Activated naive CD4-positive, alpha-beta T cell treated with anti-CD3 and anti-CD28 coated beads, Interleukin-2, amount 50 U/mL, for 72 hours (primary cell): Measurements from ENCODE around the gene HASPIN. TPM values are rescaled to one million over a fixed set of nuclear protein-coding genes. Genes with fewer than 3 reads are reported as not detected.

ENCODE experiments used
- ATAC-seq, 2 donors: fragments of 150-1000 bp; cut with Tn5 transposase; 2 replicates each; pipeline ENCODE4 v1.10.0; 2021; ENCODE audit warnings: mild to moderate bottlenecking in 2 of 2, moderate library complexity in 2 of 2
- DNase-seq, 2 donors: peaks; one replicate each; pipeline ENCODE4 v3.0.0; 2021 to 2022; ENCODE audit warnings: low spot score in 2 of 2
- H3K27ac Mint-ChIP-seq, 2 donors: one replicate each; pipeline ENCODE4 v1.8.0; 2022; ENCODE audit warnings: mild to moderate bottlenecking in 2 of 2, mixed read lengths in 2 of 2
- H3K36me3 Mint-ChIP-seq, 2 donors: one replicate each; pipeline ENCODE4 v1.8.0; 2022; ENCODE audit warnings: mixed read lengths in 2 of 2
- H3K9me3 Mint-ChIP-seq, 2 donors: one replicate each; pipeline ENCODE4 v1.8.0; 2022; ENCODE audit warnings: mixed read lengths in 2 of 2
- total RNA-seq, 2 donors: library from RNA; stranded (reverse); gene quantifications; one replicate each; pipeline ENCODE4 v1.2.3, GENCODE V29; 2022

HASPIN gene
- total RNA-seq, 2 donors from 2014 or later = 24.0 to 26.6 TPM

DNA sequence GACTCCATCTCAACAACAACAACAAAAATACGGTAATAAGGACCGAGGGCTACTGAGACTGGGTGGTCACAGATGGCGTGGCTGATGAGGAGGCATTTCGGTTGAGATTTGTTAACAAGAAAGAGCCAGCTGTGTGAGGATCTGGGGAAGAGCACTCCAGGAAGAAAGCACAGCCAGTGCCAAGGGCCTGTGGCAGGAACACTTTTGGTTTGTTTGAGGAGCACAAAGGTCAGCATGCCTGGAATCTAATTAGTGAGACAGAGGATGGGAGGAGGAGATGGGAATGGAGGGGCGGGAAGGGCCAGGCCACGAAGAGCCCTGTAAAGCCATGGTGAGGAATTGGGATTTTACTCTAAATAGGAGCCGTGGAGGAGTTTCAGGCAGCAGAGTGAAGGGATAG lies 24.9 kb downstream of the HASPIN start:
- DNase-seq = no peak
- Mint-ChIP-seq H3K9me3 (no peaks in the 10 kb centered on the region), H3K36me3 (no peaks in the 10 kb centered on the region), H3K27ac (peak overlapping the region in 1 of 2 donors; percentile 43)
- ATAC-seq = no peak

DNA sequence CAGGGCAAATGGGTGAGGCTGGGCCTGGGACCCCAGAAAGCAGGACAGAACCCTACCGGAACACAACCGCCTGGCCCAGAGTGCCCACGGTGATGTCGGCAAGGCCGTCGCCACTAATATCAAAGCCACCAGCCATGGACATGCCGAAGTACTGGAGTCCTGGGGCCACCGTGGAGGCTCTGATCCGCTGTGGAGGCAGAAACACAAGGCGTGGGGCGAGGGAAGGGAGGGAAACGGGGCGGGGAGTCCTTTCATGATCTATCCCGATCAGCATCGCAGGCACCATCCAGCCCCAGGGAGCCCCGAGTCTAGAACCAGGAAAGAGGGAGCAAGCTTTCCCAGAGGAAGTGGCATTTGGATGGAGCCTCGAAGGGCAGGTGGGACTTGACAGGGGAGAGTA lies 26.6 kb downstream of the HASPIN start:
- H3K27ac Mint-ChIP-seq = peak overlapping the region; percentile 47 to 78

DNA sequence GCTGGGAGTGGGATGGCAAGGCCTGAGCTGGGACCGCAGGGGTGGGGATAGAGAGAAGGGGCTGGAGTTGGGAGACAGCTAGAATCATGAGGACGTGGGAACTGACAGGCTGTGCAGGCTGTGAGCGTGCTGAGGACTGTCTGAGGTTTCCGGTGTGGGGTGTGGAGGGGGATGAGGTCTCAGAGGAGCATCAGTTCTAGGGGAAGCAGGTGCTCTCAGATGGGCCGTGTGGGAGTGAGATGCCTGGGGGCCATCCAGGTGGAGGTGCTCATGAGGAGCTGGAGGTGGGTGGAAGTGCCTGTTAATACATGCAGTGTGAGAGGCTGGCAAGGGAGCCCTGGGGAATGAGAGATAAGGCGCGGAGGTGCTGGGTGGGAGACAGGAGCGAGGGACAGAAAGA lies 27.2 kb downstream of the HASPIN start:
- DNase-seq (no peak), ATAC-seq (peak; percentile 54 to 67)
- H3K9me3 Mint-ChIP-seq = no peaks in the 10 kb centered on the region
- no peaks in the 10 kb centered on the region for H3K36me3 Mint-ChIP-seq
- peak overlapping the region; percentile 70 to 78 for H3K27ac Mint-ChIP-seq

More for the DNA sequence above, 26.6 kb downstream of the HASPIN start:
- no peaks in the 10 kb centered on the region for H3K36me3 Mint-ChIP-seq
- H3K9me3 Mint-ChIP-seq = no peaks in the 10 kb centered on the region
- ATAC-seq (no peak), DNase-seq (no peak)

DNA sequence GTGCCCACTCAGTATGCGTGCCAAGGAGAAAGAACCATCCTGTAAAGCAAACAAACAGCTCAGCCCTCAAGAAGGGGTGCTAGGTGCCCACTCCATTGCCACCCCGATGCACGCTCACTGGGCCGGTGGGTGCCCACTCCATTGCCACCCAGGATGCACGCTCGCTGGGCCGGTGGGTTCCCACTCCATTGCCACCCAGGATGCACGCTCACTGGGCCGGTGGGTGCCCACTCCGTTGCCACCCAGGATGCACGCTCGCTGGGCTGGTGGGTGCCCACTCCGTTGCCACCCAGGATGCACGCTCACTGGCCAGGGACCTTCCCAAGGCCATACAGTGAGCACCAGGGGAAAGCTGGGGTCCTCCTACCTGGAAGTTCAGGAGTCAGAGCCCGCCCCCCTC lies 28.1 kb downstream of the HASPIN start:
- no peak for ATAC-seq
- DNase-seq = no peak
- no peaks in the 10 kb centered on the region for H3K36me3 Mint-ChIP-seq
- H3K9me3 Mint-ChIP-seq = no peaks in the 10 kb centered on the region
- H3K27ac Mint-ChIP-seq = no peak overlapping the region

DNA sequence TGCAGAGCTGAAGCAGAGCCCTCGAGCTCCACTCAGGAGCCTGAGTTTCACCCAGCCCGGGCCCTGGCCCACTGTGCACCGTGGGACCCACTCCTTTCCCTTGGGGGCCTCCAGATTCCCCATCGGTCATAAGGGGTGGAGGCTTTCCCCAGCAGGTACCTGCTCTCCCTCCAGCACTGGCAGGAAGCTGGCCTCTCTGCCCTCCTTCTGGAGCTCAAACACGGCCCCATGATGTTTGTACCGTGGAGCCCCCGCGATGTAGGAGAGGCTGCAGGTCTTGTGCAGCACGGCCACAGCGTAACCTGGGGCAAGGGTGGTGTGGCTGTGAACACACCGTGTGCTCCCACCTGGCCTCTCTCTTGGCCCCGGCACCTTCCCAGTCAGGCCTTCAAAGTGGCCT lies 29.9 kb downstream of the HASPIN start:
- ATAC-seq (no peak), DNase-seq (no peak)
- Mint-ChIP-seq H3K36me3 (no peaks in the 10 kb centered on the region), H3K27ac (no peak overlapping the region), H3K9me3 (no peaks in the 10 kb centered on the region)

DNA sequence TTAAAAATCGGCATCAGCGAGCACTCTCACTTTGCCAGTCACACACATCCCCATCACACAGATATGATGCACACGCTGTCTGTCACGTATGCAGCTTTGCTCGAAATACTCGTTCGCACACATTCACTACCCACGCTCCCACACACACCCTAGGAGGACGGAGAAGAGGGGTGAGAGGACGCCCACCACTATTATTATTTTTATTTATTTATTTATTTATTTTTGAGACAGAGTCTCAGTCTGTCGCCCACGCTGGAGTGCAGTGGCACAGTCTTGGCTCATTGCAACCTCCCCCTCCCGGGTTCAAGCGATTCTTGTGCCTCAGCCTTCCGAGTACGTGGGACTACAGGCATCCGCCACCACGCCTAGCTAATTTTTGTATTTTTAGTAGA lies 30.4 kb downstream of the HASPIN start:
- Mint-ChIP-seq H3K36me3 (peaks cover 0 to under 1% of the 10 kb centered on the region in 2 donors), H3K27ac (no peak overlapping the region), H3K9me3 (no peaks in the 10 kb centered on the region)
- DNase-seq (no peak), ATAC-seq (no peak)

DNA sequence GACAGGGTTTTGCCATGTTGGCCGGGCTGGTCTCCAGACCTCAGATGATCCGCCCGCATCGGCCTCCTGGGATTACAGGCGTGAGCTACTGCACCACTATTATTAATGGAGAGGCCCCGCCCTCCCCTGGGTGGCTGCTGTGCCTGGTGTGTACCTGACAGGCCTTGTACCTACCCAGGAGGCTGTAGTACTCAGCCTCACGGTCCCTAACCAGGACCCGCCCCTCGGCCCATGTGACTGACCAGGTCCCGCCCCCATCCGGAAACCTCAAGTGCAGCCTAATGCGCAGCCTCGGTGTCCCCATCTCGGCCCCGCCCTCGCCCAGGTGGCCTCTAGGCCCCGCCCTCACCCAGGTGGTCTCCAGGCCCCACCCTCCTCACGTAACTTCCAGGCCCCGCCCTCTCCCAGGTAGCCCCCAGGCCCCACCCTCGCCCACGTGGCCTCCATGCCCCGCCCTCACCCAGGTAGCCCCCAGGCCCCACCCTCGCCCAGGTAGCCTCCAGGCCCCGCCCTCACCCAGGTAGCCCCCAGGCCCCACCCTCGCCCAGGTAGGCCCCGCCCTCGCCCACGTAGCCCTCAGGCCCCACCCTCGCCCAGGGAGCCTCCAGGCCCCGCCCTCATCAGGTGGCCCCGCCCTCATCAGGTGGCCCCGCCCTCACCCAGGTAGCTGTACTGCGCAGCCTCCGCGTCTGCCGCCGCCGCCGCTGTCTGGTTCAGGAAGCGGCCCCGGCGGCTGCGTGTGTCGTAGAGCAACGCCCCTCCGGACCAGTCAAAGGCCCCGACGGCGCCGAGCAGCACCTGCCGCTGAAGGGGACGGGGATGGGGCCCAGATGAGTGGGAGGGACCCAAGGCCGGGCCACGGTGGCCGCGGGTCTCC lies 31.0 kb downstream of the HASPIN start:
- H3K27ac Mint-ChIP-seq = no peak overlapping the region
- ATAC-seq = peak; percentile 74 to 86
- peaks cover 2 to 7% of the 10 kb centered on the region in 2 donors for H3K36me3 Mint-ChIP-seq
- peaks cover 0 to 3% of the 10 kb centered on the region in 2 donors for H3K9me3 Mint-ChIP-seq
- DNase-seq = peak in 1 of 2 donors; percentile 67

DNA sequence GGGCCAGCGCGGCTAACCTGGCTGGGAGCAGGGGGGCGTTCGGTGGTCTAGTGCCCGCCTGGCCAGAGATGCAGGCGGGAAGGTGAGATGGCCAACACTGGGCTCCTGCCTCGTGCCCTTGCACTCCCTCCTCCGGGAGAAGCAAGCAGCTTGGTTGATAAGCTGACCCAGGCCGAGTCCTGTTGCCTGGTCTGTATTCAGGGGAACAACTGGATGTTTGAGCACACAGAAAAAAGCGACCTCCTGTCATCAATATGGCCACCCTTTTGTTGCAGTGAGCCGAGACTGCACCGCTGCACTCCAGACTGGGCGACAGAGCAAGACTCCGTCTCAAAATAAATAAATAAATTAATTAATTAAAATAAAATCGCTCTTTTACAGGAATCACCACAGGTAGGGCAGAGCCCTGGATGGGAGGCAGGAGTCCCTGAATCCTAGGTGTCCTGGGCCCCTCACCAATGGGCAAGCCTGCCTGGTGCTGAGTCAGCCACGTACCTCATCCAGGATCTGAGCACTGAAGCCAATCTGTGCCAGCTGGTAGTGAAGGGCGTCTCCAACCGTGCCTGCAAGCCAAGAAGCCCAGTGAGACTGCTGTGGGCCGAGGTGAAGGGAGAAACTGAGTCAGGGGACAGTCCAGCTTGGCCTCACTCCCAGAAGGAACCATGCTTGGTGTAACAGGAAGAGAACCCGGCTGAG lies 31.8 kb downstream of the HASPIN start:
- ATAC-seq (no peak), DNase-seq (no peak)
- peaks cover 7 to 14% of the 10 kb centered on the region in 2 donors for H3K36me3 Mint-ChIP-seq
- H3K9me3 Mint-ChIP-seq = peaks cover 0 to 8% of the 10 kb centered on the region in 2 donors
- H3K27ac Mint-ChIP-seq = no peak overlapping the region

DNA sequence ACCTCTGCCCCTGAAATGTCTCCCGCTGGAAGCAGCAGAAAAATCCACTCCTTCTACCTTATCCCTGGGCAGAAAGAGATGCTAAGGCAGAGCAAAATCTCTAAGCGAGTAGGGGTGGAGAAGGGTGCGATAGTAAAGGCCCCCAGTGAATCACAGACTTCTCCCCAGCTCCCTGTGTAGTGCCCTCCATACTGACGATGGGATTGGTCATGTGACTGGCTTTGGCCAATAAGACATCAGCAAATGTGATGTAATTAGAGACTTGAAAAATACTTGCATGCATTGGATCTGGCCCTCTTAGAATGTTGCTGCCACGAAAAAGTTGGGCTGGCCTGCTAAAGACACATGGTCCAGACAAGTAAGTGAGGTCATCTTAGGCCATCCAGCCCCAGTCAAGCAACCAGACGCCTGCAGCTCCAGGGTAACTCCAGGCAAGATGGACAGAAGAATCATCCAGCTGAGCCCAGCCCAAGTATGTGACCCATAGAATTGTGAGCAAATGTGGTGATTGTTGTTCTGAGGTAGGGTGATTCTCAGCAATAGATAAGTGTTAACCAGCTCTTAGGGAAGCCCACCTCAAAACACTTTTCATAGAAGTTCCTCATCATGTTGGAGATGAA lies 36.0 kb downstream of the HASPIN start:
- H3K36me3 Mint-ChIP-seq = peaks cover 7 to 22% of the 10 kb centered on the region in 2 donors
- H3K9me3 Mint-ChIP-seq = peaks cover 0 to 13% of the 10 kb centered on the region in 2 donors
- ATAC-seq = no peak
- DNase-seq = no peak
- H3K27ac Mint-ChIP-seq = no peak overlapping the region

DNA sequence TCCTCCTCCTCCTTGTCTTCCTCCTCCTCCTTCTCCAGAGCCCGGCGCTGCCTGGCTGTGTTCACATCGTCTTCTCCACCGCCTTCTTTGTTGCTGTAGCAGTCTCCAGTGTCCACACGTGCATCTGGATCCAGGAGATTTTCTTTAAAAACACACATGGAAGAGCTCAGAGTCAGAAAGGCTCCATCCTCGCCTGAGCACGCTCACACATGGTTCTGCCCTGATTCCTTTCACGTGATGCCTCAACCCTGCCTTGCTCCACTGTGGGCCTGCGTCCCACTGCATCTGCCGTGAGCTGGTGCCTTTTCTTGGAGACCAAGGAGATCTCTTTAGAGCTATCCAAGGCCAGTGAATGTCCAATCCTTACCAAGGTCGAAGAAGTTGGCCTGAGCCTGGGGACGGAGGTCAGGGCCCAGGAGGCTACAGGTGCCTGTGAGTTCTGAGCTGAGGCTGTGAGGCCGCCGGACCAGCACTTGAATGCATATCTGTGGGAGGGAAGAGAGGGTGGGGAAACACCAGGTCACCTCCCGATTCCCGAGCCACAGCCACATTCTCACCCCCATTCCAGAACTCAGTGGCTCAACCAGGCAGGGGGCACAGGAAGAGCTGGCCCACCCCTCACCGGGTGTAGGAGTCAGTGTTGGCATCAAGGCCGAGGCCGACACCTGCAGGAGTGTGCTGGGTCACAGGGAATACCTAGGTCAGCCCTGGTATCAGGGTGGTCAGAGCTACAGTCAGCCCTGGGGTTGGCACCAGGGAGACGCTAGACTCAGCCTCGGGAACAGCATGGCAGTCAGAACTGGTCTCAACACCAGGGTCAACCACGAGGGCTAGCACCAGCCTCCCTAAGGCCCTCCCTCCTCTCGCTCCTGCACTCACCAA lies 37.6 kb downstream of the HASPIN start:
- H3K36me3 Mint-ChIP-seq = peaks cover 7 to 22% of the 10 kb centered on the region in 2 donors
- H3K27ac Mint-ChIP-seq = no peak overlapping the region
- ATAC-seq (no peak), DNase-seq (no peak)
- H3K9me3 Mint-ChIP-seq = peaks cover 0 to 13% of the 10 kb centered on the region in 2 donors

DNA sequence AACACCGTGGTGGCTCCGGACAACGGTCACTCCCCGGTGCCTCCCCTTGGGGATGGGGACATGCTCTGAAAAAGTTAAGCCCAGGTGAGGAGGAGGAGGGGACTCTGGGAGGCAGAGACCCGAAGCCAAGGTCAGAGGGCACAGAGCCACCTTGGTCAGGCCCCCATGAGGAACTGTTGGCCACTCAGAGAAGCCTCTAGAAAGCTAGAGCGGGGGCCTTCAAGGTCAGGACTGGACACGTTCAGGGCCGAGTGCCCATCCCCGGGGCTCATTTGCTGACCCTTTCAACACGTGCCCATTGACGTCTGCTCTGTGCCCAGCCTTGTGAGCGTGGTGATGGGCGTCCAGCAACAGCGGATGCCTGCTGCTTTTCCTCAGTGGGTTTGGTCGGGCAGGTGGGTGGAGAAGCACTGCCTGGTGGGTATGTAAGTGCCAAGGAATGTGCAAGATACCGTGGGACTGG lies 38.2 kb downstream of the HASPIN start:
- peaks cover 0 to 13% of the 10 kb centered on the region in 2 donors for H3K9me3 Mint-ChIP-seq
- H3K36me3 Mint-ChIP-seq = peaks cover 7 to 22% of the 10 kb centered on the region in 2 donors
- H3K27ac Mint-ChIP-seq = peak overlapping the region in 1 of 2 donors; percentile 92
- ATAC-seq (no peak), DNase-seq (no peak)

DNA sequence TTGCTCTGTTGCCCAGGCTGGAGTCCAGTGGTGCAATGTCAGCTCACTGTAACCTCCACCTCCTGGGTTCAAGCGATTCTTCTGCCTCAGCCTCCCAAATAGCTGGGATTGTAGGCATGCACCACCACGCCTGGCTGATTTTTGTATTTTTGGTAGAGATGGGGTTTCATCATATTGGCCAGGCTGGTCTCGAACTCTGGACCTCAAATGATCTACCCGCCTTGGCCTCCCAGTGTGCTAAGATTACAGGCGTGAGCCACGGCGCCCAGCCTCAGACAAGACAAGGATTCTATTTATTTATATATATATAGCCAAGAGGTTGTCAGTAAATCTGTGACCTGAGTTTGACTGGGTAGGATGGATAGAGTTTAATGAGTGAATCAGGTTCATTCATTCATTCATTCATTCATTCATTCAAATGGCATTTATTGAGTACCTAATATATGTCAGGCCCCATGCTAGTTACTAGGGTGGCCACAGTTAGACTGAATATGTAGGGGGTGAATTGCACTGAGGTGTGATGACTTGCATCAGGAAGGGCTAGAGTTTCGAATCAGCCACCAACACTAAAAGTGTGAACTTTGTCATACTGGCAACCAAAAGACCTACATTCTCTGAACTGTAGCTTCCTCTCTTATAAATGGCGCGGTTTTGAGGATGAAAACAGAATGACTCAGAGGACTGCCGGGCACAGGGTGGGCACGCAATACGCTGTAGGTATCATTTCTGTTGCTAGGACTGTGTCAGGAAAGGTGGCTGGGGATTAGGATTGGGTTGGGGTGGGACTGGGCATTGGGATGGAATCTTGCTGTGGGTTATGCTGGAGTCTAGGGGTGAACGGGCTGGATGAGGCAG lies 39.4 kb downstream of the HASPIN start:
- DNase-seq (peak in 1 of 2 donors; percentile 51), ATAC-seq (peak; percentile 64 to 68)
- peaks cover 0 to 13% of the 10 kb centered on the region in 2 donors for H3K9me3 Mint-ChIP-seq
- peaks cover 11 to 22% of the 10 kb centered on the region in 2 donors for H3K36me3 Mint-ChIP-seq
- peak overlapping the region; percentile 81 to 92 for H3K27ac Mint-ChIP-seq

DNA sequence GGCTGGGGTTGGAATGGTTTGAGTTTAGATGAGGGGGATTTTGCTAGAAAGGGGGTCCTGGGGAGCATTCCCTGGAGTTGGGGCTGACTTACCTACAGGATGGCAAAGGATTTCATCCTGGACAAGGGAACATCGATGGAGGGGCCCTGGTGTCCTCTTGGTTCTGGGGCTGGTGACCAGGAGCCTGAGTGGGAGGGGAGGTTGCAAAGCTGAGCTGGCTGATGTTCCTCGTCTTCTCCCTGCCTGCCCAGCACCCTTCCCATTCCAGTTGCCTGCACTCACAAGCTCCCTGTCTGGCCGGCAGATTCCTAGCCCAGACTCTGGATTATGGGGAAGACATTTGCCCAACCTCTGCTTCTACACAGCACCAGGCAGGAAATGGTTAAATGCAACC lies 40.1 kb downstream of the HASPIN start:
- H3K36me3 Mint-ChIP-seq = peaks cover 11 to 22% of the 10 kb centered on the region in 2 donors
- peak overlapping the region; percentile 81 to 92 for H3K27ac Mint-ChIP-seq
- H3K9me3 Mint-ChIP-seq = peaks cover 0 to 13% of the 10 kb centered on the region in 2 donors
- ATAC-seq (no peak), DNase-seq (no peak)

DNA sequence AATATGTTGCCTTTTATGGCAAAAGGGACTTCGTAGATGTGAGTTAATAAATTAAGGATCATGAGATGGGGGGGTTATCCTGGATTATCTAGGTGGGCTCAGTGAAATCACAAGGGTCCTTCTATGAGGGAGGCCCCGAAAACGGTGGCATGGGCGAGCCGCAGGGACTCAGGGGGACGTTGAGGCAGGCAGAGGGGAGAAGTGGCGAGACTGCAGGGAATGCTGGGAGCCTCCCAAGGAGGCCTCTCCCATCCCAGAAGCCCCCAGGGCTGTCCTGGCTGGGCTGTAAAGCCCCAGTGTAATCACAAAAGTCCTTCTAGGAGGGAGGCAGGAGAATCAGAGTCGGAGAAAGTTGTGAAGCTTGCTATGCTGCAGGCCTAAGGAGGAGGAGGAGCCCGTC lies 42.3 kb downstream of the HASPIN start:
- Mint-ChIP-seq H3K9me3 (peaks cover 0 to 2% of the 10 kb centered on the region in 2 donors), H3K36me3 (peaks cover 4 to 5% of the 10 kb centered on the region in 2 donors), H3K27ac (peak overlapping the region in 1 of 2 donors; percentile 69)
- no peak for ATAC-seq
- DNase-seq = no peak

DNA sequence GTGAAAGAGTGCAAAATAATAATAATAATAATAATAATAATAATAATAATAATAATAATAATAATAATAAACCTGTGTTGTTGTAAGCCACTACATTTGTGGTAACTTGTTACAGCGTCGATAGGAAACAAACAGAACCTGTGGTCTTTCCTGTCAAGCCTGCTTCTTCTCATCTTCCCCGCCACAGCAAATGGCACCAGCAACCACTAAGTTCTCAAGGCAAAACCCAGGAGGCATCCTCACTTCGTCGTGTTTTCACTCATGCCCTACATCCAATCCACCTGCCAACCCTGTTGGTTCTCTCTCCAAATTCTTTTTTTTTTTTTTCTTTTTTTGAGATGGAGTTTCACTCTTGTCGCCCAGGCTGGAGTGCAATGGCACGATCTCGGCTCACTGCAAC lies 43.1 kb downstream of the HASPIN start:
- Mint-ChIP-seq H3K27ac (no peak overlapping the region), H3K36me3 (peaks cover 0 to 4% of the 10 kb centered on the region in 2 donors), H3K9me3 (no peaks in the 10 kb centered on the region)
- DNase-seq = no peak
- no peak for ATAC-seq
